Body of pancreas (tissue), 4 donors: Measurements from ENCODE around the gene EHBP1. TPM values are rescaled to one million over a fixed set of nuclear protein-coding genes. Genes with fewer than 3 reads are reported as not detected.

Experiments
- ATAC-seq: fragments of 150-250 bp; one replicate; pipeline ENCODE4 v1.9.1; 2016
- DNase-seq, 4 donors: peaks; one replicate each; pipeline ENCODE4 v3.0.0-alpha.2; 2019
- H3K27ac ChIP-seq, 4 donors: fragments of 200-600 bp; sonication (generic); 1 replicate in 3 of 4; 2 replicates in 1 of 4; pipeline versions ENCODE4 v1.5.1 to v1.6.1; 2016 to 2019; ENCODE audit warnings: mild to moderate bottlenecking in 1 of 4, mixed read lengths in 1 of 4, moderate library complexity in 1 of 4
- H3K27me3 ChIP-seq, 2 donors: fragments of 200-600 bp; sonication (generic); one replicate each; pipeline ENCODE4 v1.6.0; 2016; ENCODE audit warnings: mild to moderate bottlenecking in 1 of 2
- H3K36me3 ChIP-seq, 2 donors: fragments of 200-600 bp; sonication (generic); replicated peaks in 1 of 2; 2 replicates each; pipeline ENCODE4 v1.5.1; 2016; ENCODE audit warnings: low read depth in 2 of 2; ENCODE audit not compliant: insufficient read depth in 1 of 2
- H3K4me1 ChIP-seq: fragments of 200-600 bp; sonication (generic); one replicate; pipeline ENCODE4 v1.6.0; 2016
- H3K4me3 ChIP-seq, 2 donors: fragments of 200-600 bp; sonication (generic); 1 replicate in 1 of 2; 2 replicates in 1 of 2; pipeline ENCODE4 v1.5.1; 2016 to 2019
- H3K9me3 ChIP-seq, 3 donors: fragments of 200-600 bp; sonication (generic); 1 replicate in 2 of 3; 2 replicates in 1 of 3; pipeline ENCODE4 v1.5.1; 2016
- CTCF ChIP-seq, 7 experiments: fragments of 450-650 bp in 4 of 7; fragments of 200-600 bp in 3 of 7; sonication (generic) in 3 of 7; IDR thresholded peaks; one replicate each; pipeline ENCODE4 v1.5.1; 2016 to 2019; ENCODE audit warnings: antibody characterized with exemption in 7 of 7
- POLR2A ChIP-seq, 3 donors: fragments of 450-650 bp; IDR thresholded peaks; one replicate each; pipeline ENCODE4 v1.6.1; 2016; ENCODE audit warnings: antibody characterized with exemption in 3 of 3, mild to moderate bottlenecking in 2 of 3
- WGBS, 2 donors: methylation state at CpG; one replicate each; pipeline ENCODE4 v1.1.5; 2017; 5-methylcytosine and 5-hydroxymethylcytosine counted together
- intact Hi-C: fragments of 100-400 bp; cut with DNase I; formaldehyde crosslinking; loops from one replicate; pipeline ENCODE4 v1.15.1; 2023
- total RNA-seq, 2 donors: library from RNA; depleted of rRNA; stranded (reverse); fragments of >200 nt; gene quantifications; one replicate each; pipeline ENCODE4 v1.1.0, GENCODE V29; 2016

The EHBP1 gene
- total RNA-seq, 2 donors from 2014 or later: 43.6 to 45.8 TPM

DNA sequence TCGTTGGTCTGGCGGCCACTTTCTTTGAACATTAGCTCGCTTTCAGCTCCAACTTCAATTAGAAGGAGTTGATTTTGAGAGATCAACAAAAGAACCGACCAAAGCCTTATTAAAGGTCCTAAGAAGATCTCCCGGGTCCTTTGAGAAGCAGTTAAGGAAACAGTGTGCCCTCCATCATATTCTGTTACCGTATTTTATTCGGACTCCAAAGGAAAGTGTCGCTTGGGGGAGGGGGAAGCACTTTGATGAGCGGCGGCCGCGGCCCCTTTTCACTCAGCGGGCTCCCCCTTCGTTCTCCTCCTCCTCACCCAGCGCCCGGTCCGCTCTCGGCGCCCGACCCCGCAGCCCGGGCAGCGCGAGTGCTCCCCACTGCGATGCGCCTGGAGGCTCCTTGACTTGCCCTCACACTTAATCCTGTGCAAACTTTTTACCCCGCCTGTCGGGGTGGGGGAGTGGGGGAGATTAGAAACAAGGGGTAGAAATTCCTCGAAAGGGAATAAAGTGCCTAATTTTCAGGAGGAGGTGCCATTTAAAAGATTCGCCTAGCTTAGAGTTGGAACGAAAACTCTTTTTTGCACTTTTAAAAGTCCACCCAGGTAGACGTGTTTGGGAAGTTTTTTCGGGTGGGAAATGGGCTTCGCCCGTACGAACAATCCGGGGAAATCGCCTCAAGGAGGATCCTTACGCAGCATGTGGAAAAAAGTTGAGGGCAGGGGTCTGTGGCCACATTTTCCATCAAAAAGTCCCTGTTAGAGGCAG lies 343.9 kb downstream of the EHBP1 start:
- peak overlapping the region; percentile 40 to 91 for H3K4me3 ChIP-seq
- no peaks in the 10 kb centered on the region for H3K36me3 ChIP-seq
- 5 to 9% methylated on average over 39 of the region's 39 CpGs for WGBS, 2 donors
- peak overlapping the region in 2 of 4 donors; percentile 66 to 67 for H3K27ac ChIP-seq
- no peak for DNase-seq
- no peak for ATAC-seq
- intact Hi-C loops: no loop called here
- H3K9me3 ChIP-seq: no peaks in the 10 kb centered on the region
- TF ChIP-seq POLR2A (IDR thresholded peaks at IDR 0.05) (no peak), CTCF (IDR thresholded peaks at IDR 0.05) (no peak)
- H3K27me3 ChIP-seq: peaks cover 0 to 7% of the 10 kb centered on the region in 2 donors
- peaks cover 37% of the 10 kb centered on the region for H3K4me1 ChIP-seq

- Histone ChIP-seq H3K4me1 (peaks cover 39% of the 10 kb centered on the region), H3K4me3 (peak overlapping the region; percentile 40 to 91), H3K27me3 (peaks cover 0 to 12% of the 10 kb centered on the region in 2 donors), H3K27ac (peak overlapping the region in 3 of 4 donors; percentile 44 to 67 (median 66)), H3K36me3 (no peaks in the 10 kb centered on the region), H3K9me3 (no peaks in the 10 kb centered on the region)
- no peak for DNase-seq
- no peak for TF ChIP-seq POLR2A (IDR thresholded peaks at IDR 0.05)
- no peak for TF ChIP-seq CTCF (IDR thresholded peaks at IDR 0.05)
- no peak for ATAC-seq
- WGBS, 2 donors: 0% methylated on average over 28 to 31 of the region's 31 CpGs
- intact Hi-C loops: no loop called here
Observed at GRCh38 chr2:63049970-63050333, 344.4 kb downstream of the EHBP1 start.

GRCh38 chr2:63050334-63051041 lies 345.0 kb downstream of the EHBP1 start, which contains the start of gene OTX1:
Gene OTX1, plus strand, starts transcription at chr2:63050830. Its CDS starts 2,161 bp downstream, at chr2:63052991.
- H3K4me1 ChIP-seq: peaks cover 44% of the 10 kb centered on the region
- peak within 1 kb of the TSS in 3 of 4 donors; percentile 44 to 67 (median 66) for H3K27ac ChIP-seq
- 1% methylated on average over 21 to 73 of the region's 73 CpGs for whole genome bisulfite sequencing, 2 donors

GRCh38 chr2:63051042-63051794 lies 345.7 kb downstream of the EHBP1 start:
- Histone ChIP-seq H3K4me3 (peak overlapping the region; percentile 1 to 91), H3K9me3 (no peaks in the 10 kb centered on the region), H3K27ac (peak overlapping the region in 3 of 4 donors; percentile 1 to 42 (median 22)), H3K4me1 (peaks cover 47% of the 10 kb centered on the region), H3K27me3 (peaks cover 0 to 20% of the 10 kb centered on the region in 2 donors), H3K36me3 (no peaks in the 10 kb centered on the region)
- ATAC-seq (no peak), DNase-seq (peak in 3 of 4 donors; percentile 19 to 33 (median 33))
- WGBS, 2 donors: 5 to 18% methylated on average over 26 to 37 of the region's 42 CpGs
- intact Hi-C loops: no loop called here
- TF ChIP-seq POLR2A (IDR thresholded peaks at IDR 0.05): no peak
- no peak for TF ChIP-seq CTCF (IDR thresholded peaks at IDR 0.05)

More at GRCh38 chr2:63050334-63051041, 345.0 kb downstream of the EHBP1 start, which contains the start of gene OTX1:
- peak within 1 kb of the TSS; percentile 40 to 91 for H3K4me3 ChIP-seq
- ATAC-seq (peak; percentile 87), DNase-seq (peak; percentile 81 to 89 (median 86))
- intact Hi-C loops: no loop called here
- H3K27me3 ChIP-seq: peaks cover 0 to 14% of the 10 kb centered on the region in 2 donors
- H3K36me3 ChIP-seq: no peaks in the 10 kb centered on the region
- TF ChIP-seq CTCF (IDR thresholded peaks at IDR 0.05) (no peak), POLR2A (IDR thresholded peaks at IDR 0.05) (peak in 2 of 3 donors; percentile 29 to 40)
- no peaks in the 10 kb centered on the region for H3K9me3 ChIP-seq
